ENCODE results near the gene STAG2. TPM values are rescaled to one million over a fixed set of nuclear protein-coding genes. Genes with fewer than 3 reads are reported as not detected.
"Not testable (repeated sequence)": the region's sequence is repeated elsewhere in the genome, so short reads cannot be mapped to it uniquely, and the experiment has no call there.

The STAG2 gene
- total and polyA plus RNA-seq, 3 donors from 2014 or later, result 9.4 to 26.7 (median 17.6) TPM

DNA sequence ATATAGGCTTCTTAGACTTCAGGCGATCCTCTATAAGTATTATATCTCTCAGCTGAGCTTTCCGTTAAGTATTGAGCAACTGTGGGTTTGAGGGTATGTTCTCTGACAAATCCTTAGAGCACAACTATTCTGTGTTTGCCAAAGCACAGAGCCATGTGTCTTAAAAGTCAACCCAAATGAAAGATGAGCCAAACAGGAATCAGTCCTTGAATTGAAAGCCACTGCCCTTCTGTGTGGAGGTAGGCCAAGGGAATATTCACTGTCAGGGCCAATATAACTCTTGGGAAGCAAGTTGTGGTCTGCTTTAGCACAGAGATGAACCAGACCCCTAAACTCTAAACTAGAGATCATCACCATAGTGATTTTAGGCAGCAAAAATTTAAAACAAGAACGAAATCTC lies 164.0 kb downstream of the STAG2 start:
- no peak overlapping the region for H3K4me3 ChIP-seq
- no peaks in the 10 kb centered on the region for H3K36me3 ChIP-seq (ENCODE audit: low read depth, missing control alignments)
- H3K4me1 ChIP-seq, result no peaks in the 10 kb centered on the region
- H3K27me3 ChIP-seq, result no peaks in the 10 kb centered on the region
- H3K27ac ChIP-seq, result no peak overlapping the region
- WGBS, 2 donors, result 79 to 93% methylated on average over 3 of the region's 3 CpGs
- DNase-seq, result no peak
- no peaks in the 10 kb centered on the region for H3K9me3 ChIP-seq
- no peak for TF ChIP-seq POLR2A (IDR thresholded peaks at IDR 0.05)
- no peak for TF ChIP-seq CTCF (IDR thresholded peaks at IDR 0.05)
- intact Hi-C loops (cut with DNase I; ENCODE audit: low total_unique reads), result no loop called here

DNA sequence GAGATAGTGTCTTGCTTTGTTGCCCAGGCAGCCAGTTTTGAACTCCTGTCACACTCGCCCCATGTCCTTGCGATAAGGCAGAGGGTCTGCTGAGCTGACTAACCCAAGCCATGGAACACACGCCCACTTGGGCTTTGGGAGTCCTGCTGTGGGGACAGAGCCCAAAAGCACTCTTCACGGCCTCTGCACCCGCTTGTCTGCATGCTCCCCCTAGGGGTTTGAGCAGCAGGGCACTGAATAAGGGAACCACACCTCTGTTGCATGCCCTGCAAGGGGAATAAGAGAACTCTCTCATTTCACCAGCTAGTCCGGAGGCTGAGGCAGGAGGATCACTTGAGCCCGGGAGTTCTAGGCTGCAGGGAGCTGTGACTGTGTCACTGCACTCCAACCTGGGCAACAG lies 166.0 kb downstream of the STAG2 start:
- H3K27ac ChIP-seq, result no peak overlapping the region
- no peaks in the 10 kb centered on the region for H3K27me3 ChIP-seq
- no peak overlapping the region for H3K4me3 ChIP-seq
- H3K36me3 ChIP-seq (ENCODE audit: low read depth, missing control alignments), result no peaks in the 10 kb centered on the region
- TF ChIP-seq POLR2A (IDR thresholded peaks at IDR 0.05), result no peak
- TF ChIP-seq CTCF (IDR thresholded peaks at IDR 0.05), result no peak
- H3K4me1 ChIP-seq, result no peaks in the 10 kb centered on the region
- WGBS, 2 donors, result 100% methylated on average over 7 of the region's 7 CpGs; no CpG with 5 or more reads in 1 of the 2 donors
- intact Hi-C loops (cut with DNase I; ENCODE audit: low total_unique reads), result no loop called here
- DNase-seq, result no peak
- H3K9me3 ChIP-seq, result no peaks in the 10 kb centered on the region

- H3K9me3 ChIP-seq; H3K36me3 ChIP-seq (ENCODE audit: low read depth, missing control alignments); H3K27ac ChIP-seq; H3K4me1 ChIP-seq; H3K27me3 ChIP-seq; H3K4me3 ChIP-seq; intact Hi-C loops (cut with DNase I; ENCODE audit: low total_unique reads); DNase-seq: not testable (repeated sequence)
- 92 to 100% methylated on average over 5 of the region's 5 CpGs for WGBS, 2 donors
Measured at GRCh38 chrX:124132437-124132836, 170.9 kb downstream of the STAG2 start.

DNA sequence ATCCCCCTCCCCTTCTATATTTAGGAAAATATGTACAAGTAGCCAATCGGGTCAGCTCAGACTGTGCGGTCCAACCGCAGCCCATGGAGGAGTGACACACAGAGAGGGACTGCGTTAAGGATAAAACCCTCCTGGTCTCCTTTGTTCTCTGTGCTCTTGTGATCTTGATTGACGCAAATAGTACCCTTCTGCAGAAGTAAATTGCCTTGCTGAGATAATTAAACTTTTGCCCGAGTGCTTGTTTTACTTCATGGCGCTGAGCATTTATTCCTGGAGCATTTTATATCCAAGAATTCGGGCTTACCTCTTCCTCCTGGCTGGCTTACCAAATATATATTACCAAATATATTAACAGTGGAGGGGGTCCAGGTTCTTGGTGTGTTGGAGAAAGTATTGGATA lies 184.2 kb downstream of the STAG2 start:
- Histone ChIP-seq H3K36me3 (ENCODE audit: low read depth, missing control alignments) (no peaks in the 10 kb centered on the region), H3K27ac (no peak overlapping the region), H3K9me3 (no peaks in the 10 kb centered on the region), H3K4me1 (no peaks in the 10 kb centered on the region), H3K27me3 (no peaks in the 10 kb centered on the region), H3K4me3 (no peak overlapping the region)
- DNase-seq, result no peak
- WGBS, 2 donors, result 79 to 93% methylated on average over 8 of the region's 8 CpGs
- intact Hi-C loops (cut with DNase I; ENCODE audit: low total_unique reads), result no loop called here
- TF ChIP-seq POLR2A (IDR thresholded peaks at IDR 0.05) (no peak), CTCF (IDR thresholded peaks at IDR 0.05) (no peak)

- no peaks in the 10 kb centered on the region for H3K4me1 ChIP-seq
- DNase-seq, result no peak
- H3K27me3 ChIP-seq, result no peaks in the 10 kb centered on the region
- no peak overlapping the region for H3K27ac ChIP-seq
- TF ChIP-seq CTCF (IDR thresholded peaks at IDR 0.05), result no peak
- no peak for TF ChIP-seq POLR2A (IDR thresholded peaks at IDR 0.05)
- intact Hi-C loops (cut with DNase I; ENCODE audit: low total_unique reads), result no loop called here
- no peak overlapping the region for H3K4me3 ChIP-seq
- no peaks in the 10 kb centered on the region for H3K36me3 ChIP-seq (ENCODE audit: low read depth, missing control alignments)
- H3K9me3 ChIP-seq, result no peaks in the 10 kb centered on the region
Measured at GRCh38 chrX:124151195-124151594, 189.7 kb downstream of the STAG2 start.

Other genes starting within 250 kb of the STAG2 start
- gene THOC2, start 228.7 kb upstream of the STAG2 start, total RNA-seq, result 100 to 1,000 TPM in 1 of 2 donors, 10 to 100 TPM in 1; 80.5 to 103 TPM
- gene THOC2, start 228.7 kb upstream of the STAG2 start, polyA plus RNA-seq (ENCODE audit: insufficient read depth, low read depth, low replicate concordance), result 14.4 TPM
- 10 to 100 TPM; 26.5 to 30.2 TPM for gene XIAP, start 101.7 kb upstream of the STAG2 start, total RNA-seq
- gene XIAP, start 101.7 kb upstream of the STAG2 start, polyA plus RNA-seq (ENCODE audit: insufficient read depth, low read depth, low replicate concordance), result 16.5 TPM